HG03354 (cell line): ENCODE measurements around the gene ADIPOR1.
"Not testable (repeated sequence)": the region's sequence is repeated elsewhere in the genome, so short reads cannot be mapped to it uniquely, and the experiment has no call there.

Experiments
- ATAC-seq: cut with Tn5 transposase; IDR thresholded peaks from one replicate; pipeline ENCODE4 v1.9.1; 2021; ENCODE audit warnings: mild to moderate bottlenecking; ENCODE audit not compliant: unreplicated experiment, poor library complexity, severe bottlenecking

Gene ADIPOR1, protein sequence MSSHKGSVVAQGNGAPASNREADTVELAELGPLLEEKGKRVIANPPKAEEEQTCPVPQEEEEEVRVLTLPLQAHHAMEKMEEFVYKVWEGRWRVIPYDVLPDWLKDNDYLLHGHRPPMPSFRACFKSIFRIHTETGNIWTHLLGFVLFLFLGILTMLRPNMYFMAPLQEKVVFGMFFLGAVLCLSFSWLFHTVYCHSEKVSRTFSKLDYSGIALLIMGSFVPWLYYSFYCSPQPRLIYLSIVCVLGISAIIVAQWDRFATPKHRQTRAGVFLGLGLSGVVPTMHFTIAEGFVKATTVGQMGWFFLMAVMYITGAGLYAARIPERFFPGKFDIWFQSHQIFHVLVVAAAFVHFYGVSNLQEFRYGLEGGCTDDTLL

GRCh38 chr1:202957733-202958543 is at the start of gene ADIPOR1:
Gene ADIPOR1 (minus strand): TSS chr1:202958312. CDS start chr1:202951070, 7,242 bp downstream.
- peak; percentile 98 for ATAC-seq

DNA sequence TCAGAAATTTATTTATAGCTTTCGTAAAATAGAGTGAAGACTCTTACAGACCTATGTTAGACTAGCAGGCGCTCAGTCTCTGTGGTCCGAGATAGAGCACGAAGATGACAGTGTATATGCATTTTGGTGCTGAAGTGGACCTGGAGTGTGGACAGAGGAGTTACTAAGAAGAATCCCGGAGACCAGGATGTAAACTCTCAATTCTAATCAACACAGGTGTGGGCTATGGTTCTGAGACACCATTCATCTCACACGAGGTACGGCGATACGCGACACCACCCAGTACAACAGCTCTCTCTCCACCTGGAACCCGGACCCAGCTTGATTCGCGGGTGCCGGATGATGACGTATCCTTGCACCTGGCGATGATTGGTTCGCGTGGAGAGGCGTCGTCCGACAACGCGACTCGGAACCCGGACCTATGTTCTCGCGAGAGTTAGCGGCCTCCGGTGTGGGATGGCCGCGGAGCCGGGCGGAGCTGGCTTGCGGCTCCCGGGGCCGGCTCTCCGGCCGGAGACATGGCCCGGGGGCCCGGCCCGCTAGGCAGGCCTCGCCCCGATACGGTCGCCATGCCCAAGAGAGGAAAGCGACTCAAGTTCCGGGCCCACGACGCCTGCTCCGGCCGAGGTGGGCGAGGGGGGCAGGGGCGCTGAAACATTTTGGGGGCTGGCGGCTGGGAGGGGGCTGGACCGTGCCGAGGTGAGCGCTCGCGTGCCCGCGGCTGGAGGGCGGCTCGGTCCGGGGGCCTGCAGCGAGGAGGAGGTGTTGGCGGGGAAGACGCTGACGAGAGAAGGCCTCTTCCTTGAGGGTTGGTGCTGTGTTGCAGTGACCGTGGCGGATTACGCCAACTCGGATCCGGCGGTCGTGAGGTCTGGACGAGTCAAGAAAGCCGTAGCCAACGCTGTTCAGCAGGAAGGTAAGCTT is 49.1 kb upstream of the ADIPOR1 start, which contains the start of gene TMEM183A:
TMEM183A (plus strand) TSS at position 427 of the 924 bp plus-strand sequence; CDS start at position 519, 92 bp downstream.
- ATAC-seq = peak; percentile 93

- not testable (repeated sequence) for ATAC-seq
Measured at GRCh38 chr1:203005395-203006142, 47.5 kb upstream of the ADIPOR1 start.

DNA sequence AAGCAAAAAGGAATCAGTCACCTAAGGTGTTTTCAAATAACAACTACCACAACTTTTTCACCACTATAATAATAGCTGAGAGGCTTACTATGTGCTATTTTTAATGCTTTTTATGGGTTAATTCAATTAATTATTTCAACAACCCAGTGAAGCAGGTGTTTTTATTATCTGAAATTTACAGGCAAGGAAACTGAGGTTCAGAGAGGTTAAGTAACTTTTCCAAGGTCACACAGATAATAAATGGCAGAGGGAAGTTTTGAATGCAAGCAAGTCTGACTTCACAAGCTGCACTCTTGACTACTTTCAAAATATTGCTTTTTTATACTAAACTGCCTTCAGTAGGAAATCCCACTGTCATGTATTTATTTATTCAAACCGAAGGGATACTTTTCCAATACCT is 44.8 kb upstream of the ADIPOR1 start:
- ATAC-seq = no peak

DNA sequence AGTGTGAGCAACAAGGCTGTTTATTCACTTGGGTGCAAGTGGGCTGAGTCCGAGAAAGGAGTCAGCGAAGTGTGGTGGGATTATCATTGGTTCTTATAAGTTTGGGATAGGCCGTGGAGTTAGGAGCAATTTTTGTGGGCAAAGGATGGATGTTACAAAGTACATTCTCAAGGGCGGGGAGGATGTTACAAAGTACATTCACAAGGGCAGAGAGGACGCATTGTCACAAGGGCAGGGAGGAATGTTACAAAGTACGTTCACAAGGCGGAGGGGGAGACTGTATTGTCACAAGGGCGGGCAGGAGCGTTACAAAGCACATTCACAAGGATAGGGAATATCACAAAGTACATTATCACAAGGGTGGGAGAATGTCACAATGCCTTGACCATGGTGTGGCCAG is 43.9 kb upstream of the ADIPOR1 start:
- ATAC-seq = no peak

- ATAC-seq = no peak
Measured at GRCh38 chr1:203000217-203000944, 42.3 kb upstream of the ADIPOR1 start.

GRCh38 chr1:202998836-202999750 is 41.0 kb upstream of the ADIPOR1 start:
- no peak for ATAC-seq

GRCh38 chr1:202994756-202995155 is 36.6 kb upstream of the ADIPOR1 start:
- ATAC-seq = no peak

DNA sequence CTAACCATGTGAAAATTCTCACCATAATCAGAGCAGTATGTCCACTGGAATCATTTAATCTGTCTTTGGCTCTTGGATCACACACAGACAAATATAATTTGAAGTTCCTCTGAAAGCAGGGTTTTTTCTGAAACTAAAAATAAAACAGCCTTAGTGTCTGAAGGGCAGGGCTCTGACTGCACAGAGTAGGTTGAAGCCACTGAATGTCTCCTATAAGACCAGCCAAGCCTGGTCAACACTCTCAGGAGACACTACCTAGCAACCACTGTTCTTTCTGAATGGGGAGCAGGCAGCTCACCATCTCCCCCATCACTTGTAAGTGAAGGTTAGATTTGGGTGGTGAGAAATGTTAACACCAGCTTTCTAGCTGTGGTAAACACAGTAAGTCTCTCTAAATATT is 33.0 kb upstream of the ADIPOR1 start:
- ATAC-seq = no peak

GRCh38 chr1:202989879-202990278 is 31.8 kb upstream of the ADIPOR1 start:
- no peak for ATAC-seq

- ATAC-seq = no peak
Measured at GRCh38 chr1:202987922-202988583, 29.9 kb upstream of the ADIPOR1 start.

DNA sequence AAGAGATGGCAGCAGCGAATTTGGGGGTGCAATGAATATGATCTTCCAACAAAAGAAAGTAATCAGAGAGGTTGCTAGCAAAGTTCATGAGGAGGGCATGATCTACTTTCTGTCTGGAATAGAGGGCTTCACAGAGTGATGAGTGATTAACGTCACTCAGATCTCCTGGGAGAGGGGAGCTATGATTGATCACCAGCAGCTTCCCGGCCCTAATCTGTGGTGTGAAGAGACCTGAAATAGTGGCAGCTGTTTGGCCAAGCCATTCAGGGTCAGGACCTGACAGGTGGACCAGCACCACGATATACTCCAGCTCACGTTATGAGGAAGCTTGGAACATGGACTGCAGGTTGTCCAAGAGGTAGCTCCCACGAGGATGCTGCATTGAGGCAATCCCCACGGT is 29.1 kb upstream of the ADIPOR1 start:
- ATAC-seq = no peak

DNA sequence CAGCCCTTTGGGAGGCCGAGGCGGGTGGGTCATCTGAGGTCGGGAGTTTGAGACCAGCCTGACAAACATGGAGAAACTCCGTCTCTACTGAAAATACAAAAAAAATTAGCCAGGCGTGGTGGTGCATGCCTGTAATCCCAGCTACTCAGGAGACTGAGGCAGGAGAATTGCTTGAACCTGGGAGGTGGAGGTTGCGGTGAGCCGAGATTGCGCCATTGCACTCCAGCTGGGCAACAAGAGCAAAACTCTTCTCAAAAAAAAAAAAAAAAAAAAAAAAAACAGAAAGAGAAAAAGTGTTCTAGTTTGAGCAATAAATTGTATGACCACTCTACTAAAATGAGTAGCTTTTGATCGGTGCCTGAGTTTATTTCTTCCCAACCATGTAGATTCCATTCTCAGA is 28.0 kb upstream of the ADIPOR1 start:
- not testable (repeated sequence) for ATAC-seq

- ATAC-seq = no peak
Measured at GRCh38 chr1:202982715-202983430, 24.8 kb upstream of the ADIPOR1 start.

- ATAC-seq = no peak
Measured at GRCh38 chr1:202981939-202982338, 23.8 kb upstream of the ADIPOR1 start.

- no peak for ATAC-seq
Measured at GRCh38 chr1:202979459-202979858, 21.3 kb upstream of the ADIPOR1 start.
